PC-3 (cell line): ENCODE data around the gene KCTD12.

ENCODE experiments used
- EZH2 ChIP-seq: fragments of 300-600 bp; sonication (generic); IDR thresholded peaks from one replicate; pipeline ENCODE4 v1.6.1; 2017; ENCODE audit warnings: antibody characterized with exemption, mild to moderate bottlenecking, low read length; ENCODE audit not compliant: unreplicated experiment
- EZH2phosphoT487 ChIP-seq: fragments of 300-600 bp; sonication (generic); IDR thresholded peaks from 2 replicates; pipeline ENCODE4 v1.6.1; 2018; ENCODE audit warnings: mild to moderate bottlenecking, antibody characterized with exemption, low read length, borderline replicate concordance
- TF ChIP-seq, protein P1 (sequence below): fragments of 300-600 bp; sonication (generic); conservative IDR thresholded peaks from 2 replicates; pipeline ENCODE4 v1.5.1; 2017; ENCODE audit warnings: antibody characterized with exemption, low read depth, mild to moderate bottlenecking, low read length

DNA sequence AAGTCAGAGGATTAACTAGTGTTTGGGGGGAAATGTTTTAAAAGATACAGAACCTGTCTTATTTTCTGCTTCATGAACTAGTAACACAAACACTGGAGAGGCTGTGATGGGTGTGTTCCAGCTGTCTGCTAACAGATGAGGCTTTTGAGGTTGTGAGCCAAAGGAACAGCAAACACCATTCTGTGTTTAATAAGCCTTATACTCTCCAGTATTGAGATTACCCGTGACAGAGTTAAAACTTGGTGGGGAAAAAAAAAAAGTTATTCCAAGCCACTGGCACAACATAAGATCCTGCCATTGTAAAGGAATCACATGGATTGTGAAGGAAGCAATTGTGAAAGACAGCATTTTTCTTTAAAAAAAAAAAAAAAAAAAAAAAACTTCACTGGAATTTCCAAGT lies 48.4 kb downstream of the KCTD12 start:
- no peak for TF ChIP-seq EZH2
- TF ChIP-seq EZH2phosphoT487: no peak
- TF ChIP-seq, protein P1, sequence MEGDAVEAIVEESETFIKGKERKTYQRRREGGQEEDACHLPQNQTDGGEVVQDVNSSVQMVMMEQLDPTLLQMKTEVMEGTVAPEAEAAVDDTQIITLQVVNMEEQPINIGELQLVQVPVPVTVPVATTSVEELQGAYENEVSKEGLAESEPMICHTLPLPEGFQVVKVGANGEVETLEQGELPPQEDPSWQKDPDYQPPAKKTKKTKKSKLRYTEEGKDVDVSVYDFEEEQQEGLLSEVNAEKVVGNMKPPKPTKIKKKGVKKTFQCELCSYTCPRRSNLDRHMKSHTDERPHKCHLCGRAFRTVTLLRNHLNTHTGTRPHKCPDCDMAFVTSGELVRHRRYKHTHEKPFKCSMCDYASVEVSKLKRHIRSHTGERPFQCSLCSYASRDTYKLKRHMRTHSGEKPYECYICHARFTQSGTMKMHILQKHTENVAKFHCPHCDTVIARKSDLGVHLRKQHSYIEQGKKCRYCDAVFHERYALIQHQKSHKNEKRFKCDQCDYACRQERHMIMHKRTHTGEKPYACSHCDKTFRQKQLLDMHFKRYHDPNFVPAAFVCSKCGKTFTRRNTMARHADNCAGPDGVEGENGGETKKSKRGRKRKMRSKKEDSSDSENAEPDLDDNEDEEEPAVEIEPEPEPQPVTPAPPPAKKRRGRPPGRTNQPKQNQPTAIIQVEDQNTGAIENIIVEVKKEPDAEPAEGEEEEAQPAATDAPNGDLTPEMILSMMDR: no peak
